ENCODE measurements around the gene DEFB121.

- TF ChIP-seq EZH2 (IDR thresholded peaks at IDR 0.05) (no peak), POLR2AphosphoS5 (IDR thresholded peaks at IDR 0.05; ENCODE audit: borderline replicate concordance, low read depth, low read length) (no peak)
Measured at GRCh38 chr20:31446084-31446819, 40.2 kb upstream of the DEFB121 start.

Measured in SK-N-MC (cell line).